Vagina (tissue), 2 donors: ENCODE results near the gene NR2C1.

Source experiments
- CTCF ChIP-seq, 3 experiments: fragments of 450-650 bp in 2 of 3; fragments of 200-600 bp in 1 of 3; sonication (generic) in 1 of 3; IDR thresholded peaks; one replicate each; pipeline ENCODE4 v1.5.1; 2017 to 2019; ENCODE audit warnings: antibody characterized with exemption in 3 of 3, mild to moderate bottlenecking in 2 of 3, moderate library complexity in 2 of 3
- POLR2A ChIP-seq, 2 donors: fragments of 450-650 bp; IDR thresholded peaks; one replicate each; pipeline ENCODE4 v1.6.1; 2017; ENCODE audit warnings: antibody characterized with exemption in 2 of 2, mild to moderate bottlenecking in 2 of 2, moderate library complexity in 2 of 2

- no peak for TF ChIP-seq CTCF (IDR thresholded peaks at IDR 0.05)
- TF ChIP-seq POLR2A (IDR thresholded peaks at IDR 0.05): no peak
Measured at GRCh38 chr12:95014554-95014953, 58.9 kb downstream of the NR2C1 start.
